A673 (cell line): ENCODE results near the gene PCID2.

Source experiments
- CTCF ChIP-seq: fragments of 300-800, 200-600 bp; sonication (generic); conservative IDR thresholded peaks from 2 replicates; pipeline ENCODE4 v1.5.1; 2017; ENCODE audit warnings: low read depth, mild to moderate bottlenecking, antibody characterized with exemption, low read length, moderate library complexity, mixed read lengths
- EZH2 ChIP-seq: fragments of 200-600 bp; sonication (generic); IDR thresholded peaks from 2 replicates; pipeline ENCODE4 v1.6.1; 2017; ENCODE audit warnings: borderline replicate concordance, low read depth, mild to moderate bottlenecking, mixed read lengths, antibody characterized with exemption, low read length; ENCODE audit not compliant: poor library complexity, severe bottlenecking

GRCh38 chr13:113187883-113188665 lies 20.4 kb downstream of the PCID2 start:
- TF ChIP-seq CTCF (no peak), EZH2 (no peak)
